ENCODE measurements around the gene CDK18.

DNA sequence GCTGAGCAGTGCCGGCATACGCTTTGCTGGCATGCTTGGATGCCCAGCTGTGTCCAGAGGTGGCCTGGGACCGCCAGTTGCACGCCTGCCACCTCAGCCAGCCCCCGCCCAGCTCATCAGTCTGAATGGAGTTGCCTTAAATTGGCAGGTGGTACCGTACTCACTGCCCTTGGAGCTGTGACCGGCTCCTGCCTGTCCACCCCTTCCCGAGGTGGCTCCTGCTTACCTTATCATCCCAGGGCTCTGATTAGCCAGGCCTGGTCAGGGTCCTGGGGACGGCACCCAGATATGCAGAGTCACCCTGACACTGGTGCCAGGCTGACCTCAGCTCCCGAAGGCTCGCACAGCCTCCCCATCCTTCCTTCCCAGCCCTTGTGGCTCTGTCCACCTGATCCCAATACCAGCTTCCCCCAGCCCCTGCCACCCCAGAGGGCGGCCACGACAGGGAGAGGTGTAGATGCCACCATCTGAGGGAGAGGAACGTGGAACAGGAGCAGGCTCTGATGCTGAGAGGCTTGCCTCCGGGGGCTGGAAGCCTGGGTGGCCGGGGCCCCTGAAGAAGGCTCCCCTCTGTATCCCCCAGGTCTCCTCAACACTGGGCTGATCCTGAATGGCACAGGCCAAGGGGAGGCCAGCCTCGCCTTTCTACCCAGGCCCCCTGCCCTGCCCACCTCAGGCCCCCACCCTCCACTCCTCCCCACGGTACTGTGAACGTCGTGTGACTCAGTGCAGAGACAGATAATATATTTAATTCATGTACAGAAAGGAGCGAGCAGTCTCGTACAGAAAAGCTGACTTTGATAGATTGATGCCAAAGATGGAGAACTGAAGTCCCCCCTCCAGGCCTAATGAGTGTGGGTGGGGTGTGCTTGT lies 27.8 kb downstream of the CDK18 start:
- no peak for TF ChIP-seq POLR2AphosphoS5 (IDR thresholded peaks at IDR 0.05; ENCODE audit: low read depth, low read length)
- no peak for TF ChIP-seq TAF1 (IDR thresholded peaks at IDR 0.05; ENCODE audit: borderline replicate concordance, insufficient read depth, low read length)

Data from PFSK-1 (cell line).